Tibial nerve (tissue), 4 donors: ENCODE data around the gene EEA1. TPM values are rescaled to one million over a fixed set of nuclear protein-coding genes. Genes with fewer than 3 reads are reported as not detected.
A peak's percentile ranks its signal among the peaks of the same experiment; 100 is the strongest.

ENCODE experiments used
- DNase-seq, 2 donors: peaks; one replicate each; pipeline ENCODE4 v3.0.0-alpha.2; 2019; ENCODE audit warnings: low spot score in 2 of 2
- H3K27ac ChIP-seq, 4 donors: fragments of 200-600 bp; sonication (generic) in 3 of 4; one replicate each; pipeline ENCODE4 v1.5.1; 2017 to 2019; ENCODE audit warnings: mild to moderate bottlenecking in 1 of 4
- H3K27me3 ChIP-seq, 2 donors: fragments of 200-600 bp; sonication (generic) in 1 of 2; one replicate each; pipeline versions ENCODE4 v1.5.1 to v1.6.0; 2017 to 2019
- H3K36me3 ChIP-seq, 3 donors: fragments of 200-600 bp; sonication (generic); one replicate each; pipeline ENCODE4 v1.5.1; 2018 to 2019
- H3K4me1 ChIP-seq, 4 donors: fragments of 200-600 bp; sonication (generic) in 3 of 4; one replicate each; pipeline ENCODE4 v1.5.1; 2017 to 2019
- H3K4me3 ChIP-seq, 4 donors: fragments of 200-600 bp; sonication (generic) in 3 of 4; one replicate each; pipeline ENCODE4 v1.5.1; 2017 to 2019; ENCODE audit warnings: mild to moderate bottlenecking in 1 of 4, moderate library complexity in 1 of 4
- H3K9me3 ChIP-seq, 4 donors: fragments of 200-600 bp; sonication (generic) in 3 of 4; one replicate each; pipeline ENCODE4 v1.5.1; 2017 to 2019
- EP300 ChIP-seq, 2 donors: sonication (generic); formaldehyde crosslinking; IDR thresholded peaks; one replicate each; pipeline ENCODE4 v1.6.1; 2017; ENCODE audit warnings: antibody characterized with exemption in 2 of 2, mild to moderate bottlenecking in 1 of 2
- POLR2A ChIP-seq, 2 donors: fragments of 450-650 bp; IDR thresholded peaks; one replicate each; pipeline ENCODE4 v1.6.1; 2017; ENCODE audit warnings: antibody characterized with exemption in 2 of 2, mild to moderate bottlenecking in 2 of 2, moderate library complexity in 2 of 2
- WGBS, 2 donors: methylation state at CpG; one replicate each; pipeline ENCODE4 v1.1.5; 2018; 5-methylcytosine and 5-hydroxymethylcytosine counted together
- total RNA-seq, 4 donors: library from RNA; depleted of rRNA; stranded (reverse); fragments of >200 nt; gene quantifications; one replicate each; pipeline ENCODE4 v1.1.0, GENCODE V29; 2016
- TF ChIP-seq, protein P1 (sequence below), 5 experiments: fragments of 200-600 bp in 3 of 5; fragments of 450-650 bp in 2 of 5; sonication (generic) in 3 of 5; IDR thresholded peaks; one replicate each; pipeline ENCODE4 v1.5.1; 2016 to 2019; ENCODE audit warnings: antibody characterized with exemption in 5 of 5, mild to moderate bottlenecking in 3 of 5, moderate library complexity in 2 of 5

The EEA1 gene
- total RNA-seq, 4 donors from 2014 or later: 18.4 to 34.8 (median 24.1) TPM

GRCh38 chr12:92877904-92878303 is 51.2 kb downstream of the EEA1 start:
- WGBS, 2 donors: 97 to 100% methylated on average over 1 of the region's 1 CpG
- peaks cover 0 to 23% (median 0%) of the 10 kb centered on the region in 4 donors for H3K9me3 ChIP-seq
- H3K4me3 ChIP-seq: no peak overlapping the region
- no peaks in the 10 kb centered on the region for H3K27me3 ChIP-seq
- TF ChIP-seq POLR2A (IDR thresholded peaks at IDR 0.05) (no peak), EP300 (IDR thresholded peaks at IDR 0.05) (no peak)
- TF ChIP-seq, protein P1, sequence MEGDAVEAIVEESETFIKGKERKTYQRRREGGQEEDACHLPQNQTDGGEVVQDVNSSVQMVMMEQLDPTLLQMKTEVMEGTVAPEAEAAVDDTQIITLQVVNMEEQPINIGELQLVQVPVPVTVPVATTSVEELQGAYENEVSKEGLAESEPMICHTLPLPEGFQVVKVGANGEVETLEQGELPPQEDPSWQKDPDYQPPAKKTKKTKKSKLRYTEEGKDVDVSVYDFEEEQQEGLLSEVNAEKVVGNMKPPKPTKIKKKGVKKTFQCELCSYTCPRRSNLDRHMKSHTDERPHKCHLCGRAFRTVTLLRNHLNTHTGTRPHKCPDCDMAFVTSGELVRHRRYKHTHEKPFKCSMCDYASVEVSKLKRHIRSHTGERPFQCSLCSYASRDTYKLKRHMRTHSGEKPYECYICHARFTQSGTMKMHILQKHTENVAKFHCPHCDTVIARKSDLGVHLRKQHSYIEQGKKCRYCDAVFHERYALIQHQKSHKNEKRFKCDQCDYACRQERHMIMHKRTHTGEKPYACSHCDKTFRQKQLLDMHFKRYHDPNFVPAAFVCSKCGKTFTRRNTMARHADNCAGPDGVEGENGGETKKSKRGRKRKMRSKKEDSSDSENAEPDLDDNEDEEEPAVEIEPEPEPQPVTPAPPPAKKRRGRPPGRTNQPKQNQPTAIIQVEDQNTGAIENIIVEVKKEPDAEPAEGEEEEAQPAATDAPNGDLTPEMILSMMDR (IDR thresholded peaks at IDR 0.05): no peak
- no peak overlapping the region for H3K27ac ChIP-seq
- no peak for DNase-seq
- no peaks in the 10 kb centered on the region for H3K4me1 ChIP-seq
- peaks cover 0 to 40% (median 0%) of the 10 kb centered on the region in 3 donors for H3K36me3 ChIP-seq

DNA sequence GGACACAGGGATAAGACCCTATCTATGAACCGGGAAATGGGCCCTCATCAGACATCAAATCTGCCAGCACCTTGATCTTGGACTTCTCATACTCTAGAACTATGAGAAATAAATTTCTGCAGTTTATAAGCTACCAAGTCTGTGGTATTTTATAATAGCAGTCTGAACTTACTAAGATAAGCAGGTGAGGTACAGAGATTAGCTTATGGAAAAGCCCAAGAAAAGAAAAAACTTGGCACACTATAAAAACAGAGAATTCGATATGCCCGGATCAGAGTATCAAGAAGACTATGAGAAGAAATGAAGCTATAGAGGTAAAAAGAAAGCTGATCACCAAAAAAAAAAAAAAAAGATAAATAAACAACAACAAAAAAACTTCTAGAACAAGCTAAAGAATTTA is 52.6 kb downstream of the EEA1 start:
- Histone ChIP-seq H3K9me3 (peaks cover 0 to 23% (median 0%) of the 10 kb centered on the region in 4 donors), H3K27me3 (no peaks in the 10 kb centered on the region), H3K36me3 (peaks cover 0 to 40% (median 0%) of the 10 kb centered on the region in 3 donors), H3K4me3 (no peak overlapping the region), H3K27ac (no peak overlapping the region), H3K4me1 (peaks cover 0 to 6% (median under 1%) of the 10 kb centered on the region in 4 donors)
- WGBS, 2 donors: 87 to 96% methylated on average over 3 of the region's 3 CpGs
- TF ChIP-seq, protein P1 (IDR thresholded peaks at IDR 0.05): no peak
- TF ChIP-seq POLR2A (IDR thresholded peaks at IDR 0.05) (no peak), EP300 (IDR thresholded peaks at IDR 0.05) (no peak)
- no peak for DNase-seq

- peaks cover 0 to 29% (median 5%) of the 10 kb centered on the region in 4 donors for H3K4me1 ChIP-seq
- 27 to 28% methylated on average over 3 of the region's 3 CpGs for WGBS, 2 donors
- no peak overlapping the region for H3K4me3 ChIP-seq
- DNase-seq: peak in 1 of 2 donors; percentile 7
- TF ChIP-seq EP300 (IDR thresholded peaks at IDR 0.05) (no peak), POLR2A (IDR thresholded peaks at IDR 0.05) (no peak)
- TF ChIP-seq, protein P1 (IDR thresholded peaks at IDR 0.05): no peak
- no peaks in the 10 kb centered on the region for H3K36me3 ChIP-seq
- no peaks in the 10 kb centered on the region for H3K27me3 ChIP-seq
- H3K27ac ChIP-seq: peak overlapping the region in 2 of 4 donors; percentile 28 to 67
- no peaks in the 10 kb centered on the region for H3K9me3 ChIP-seq
Measured at GRCh38 chr12:92871116-92871515, 58.0 kb downstream of the EEA1 start.

- Histone ChIP-seq H3K27ac (no peak overlapping the region), H3K36me3 (peaks cover 0 to 20% (median 0%) of the 10 kb centered on the region in 3 donors), H3K4me1 (peaks cover 0 to 22% (median 3%) of the 10 kb centered on the region in 4 donors), H3K9me3 (no peaks in the 10 kb centered on the region), H3K27me3 (no peaks in the 10 kb centered on the region), H3K4me3 (no peak overlapping the region)
- TF ChIP-seq POLR2A (IDR thresholded peaks at IDR 0.05) (no peak), EP300 (IDR thresholded peaks at IDR 0.05) (no peak)
- TF ChIP-seq, protein P1 (IDR thresholded peaks at IDR 0.05): no peak
- WGBS, 2 donors: 93 to 97% methylated on average over 2 of the region's 2 CpGs
- DNase-seq: no peak
Measured at GRCh38 chr12:92866418-92866817, 62.7 kb downstream of the EEA1 start.

GRCh38 chr12:92863251-92863650 is 65.8 kb downstream of the EEA1 start:
- peaks cover 0 to 38% (median 0%) of the 10 kb centered on the region in 3 donors for H3K36me3 ChIP-seq
- 76 to 95% methylated on average over 1 of the region's 1 CpG for WGBS, 2 donors
- no peak for TF ChIP-seq POLR2A (IDR thresholded peaks at IDR 0.05)
- TF ChIP-seq EP300 (IDR thresholded peaks at IDR 0.05): no peak
- TF ChIP-seq, protein P1 (IDR thresholded peaks at IDR 0.05): no peak
- H3K4me3 ChIP-seq: no peak overlapping the region
- no peak overlapping the region for H3K27ac ChIP-seq
- H3K27me3 ChIP-seq: no peaks in the 10 kb centered on the region
- H3K9me3 ChIP-seq: no peaks in the 10 kb centered on the region
- H3K4me1 ChIP-seq: no peaks in the 10 kb centered on the region
- no peak for DNase-seq
